Body of pancreas (tissue), 4 donors: ENCODE results near the gene GFRA1. TPM values are rescaled to one million over a fixed set of nuclear protein-coding genes. Genes with fewer than 3 reads are reported as not detected.

Experiments
- ATAC-seq: fragments of 150-250 bp; one replicate; pipeline ENCODE4 v1.9.1; 2016
- DNase-seq, 4 donors: peaks; one replicate each; pipeline ENCODE4 v3.0.0-alpha.2; 2019
- H3K27ac ChIP-seq, 4 donors: fragments of 200-600 bp; sonication (generic); 1 replicate in 3 of 4; 2 replicates in 1 of 4; pipeline versions ENCODE4 v1.5.1 to v1.6.1; 2016 to 2019; ENCODE audit warnings: mild to moderate bottlenecking in 1 of 4, mixed read lengths in 1 of 4, moderate library complexity in 1 of 4
- H3K27me3 ChIP-seq, 2 donors: fragments of 200-600 bp; sonication (generic); one replicate each; pipeline ENCODE4 v1.6.0; 2016; ENCODE audit warnings: mild to moderate bottlenecking in 1 of 2
- H3K36me3 ChIP-seq, 2 donors: fragments of 200-600 bp; sonication (generic); replicated peaks in 1 of 2; 2 replicates each; pipeline ENCODE4 v1.5.1; 2016; ENCODE audit warnings: low read depth in 2 of 2; ENCODE audit not compliant: insufficient read depth in 1 of 2
- H3K4me1 ChIP-seq: fragments of 200-600 bp; sonication (generic); one replicate; pipeline ENCODE4 v1.6.0; 2016
- H3K4me3 ChIP-seq, 2 donors: fragments of 200-600 bp; sonication (generic); 1 replicate in 1 of 2; 2 replicates in 1 of 2; pipeline ENCODE4 v1.5.1; 2016 to 2019
- H3K9me3 ChIP-seq, 3 donors: fragments of 200-600 bp; sonication (generic); 1 replicate in 2 of 3; 2 replicates in 1 of 3; pipeline ENCODE4 v1.5.1; 2016
- POLR2A ChIP-seq, 3 donors: fragments of 450-650 bp; IDR thresholded peaks; one replicate each; pipeline ENCODE4 v1.6.1; 2016; ENCODE audit warnings: antibody characterized with exemption in 3 of 3, mild to moderate bottlenecking in 2 of 3
- WGBS, 2 donors: methylation state at CpG; one replicate each; pipeline ENCODE4 v1.1.5; 2017; 5-methylcytosine and 5-hydroxymethylcytosine counted together
- intact Hi-C: fragments of 100-400 bp; cut with DNase I; formaldehyde crosslinking; loops from one replicate; pipeline ENCODE4 v1.15.1; 2023
- total RNA-seq, 2 donors: library from RNA; depleted of rRNA; stranded (reverse); fragments of >200 nt; gene quantifications; one replicate each; pipeline ENCODE4 v1.1.0, GENCODE V29; 2016
- TF ChIP-seq, protein P1 (sequence below), 7 experiments: fragments of 450-650 bp in 4 of 7; fragments of 200-600 bp in 3 of 7; sonication (generic) in 3 of 7; IDR thresholded peaks; one replicate each; pipeline ENCODE4 v1.5.1; 2016 to 2019; ENCODE audit warnings: antibody characterized with exemption in 7 of 7

GFRA1 gene
- total RNA-seq, 2 donors from 2014 or later, result 4.2 to 6.9 TPM

DNA sequence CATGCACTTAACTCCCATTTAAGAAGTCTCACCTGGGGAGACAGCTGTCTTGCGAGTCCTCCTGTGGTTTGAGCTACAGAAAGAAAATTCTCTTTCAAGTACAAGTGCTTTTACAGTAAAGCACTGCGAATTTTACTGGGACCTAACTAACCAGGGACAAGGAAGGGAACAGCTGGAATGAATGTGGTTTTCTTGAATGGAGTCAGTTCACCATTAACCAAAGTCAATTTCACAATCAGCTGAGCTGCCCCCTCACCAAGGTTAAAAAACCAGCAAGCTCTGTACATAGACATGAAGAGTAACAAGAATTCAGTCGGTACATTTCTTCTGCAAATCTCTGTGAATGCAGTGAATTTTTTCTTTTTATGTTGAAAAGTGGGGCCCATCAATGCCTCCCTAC lies 56.3 kb downstream of the GFRA1 start:
- H3K27me3 ChIP-seq, result no peaks in the 10 kb centered on the region
- H3K4me1 ChIP-seq, result no peaks in the 10 kb centered on the region
- no peak overlapping the region for H3K4me3 ChIP-seq
- intact Hi-C loops, result no loop called here
- DNase-seq (no peak), ATAC-seq (no peak)
- H3K27ac ChIP-seq, result no peak overlapping the region
- 60% methylated on average over 3 of the region's 3 CpGs for WGBS, 2 donors
- no peaks in the 10 kb centered on the region for H3K9me3 ChIP-seq
- TF ChIP-seq POLR2A (IDR thresholded peaks at IDR 0.05), result no peak
- TF ChIP-seq, protein P1, sequence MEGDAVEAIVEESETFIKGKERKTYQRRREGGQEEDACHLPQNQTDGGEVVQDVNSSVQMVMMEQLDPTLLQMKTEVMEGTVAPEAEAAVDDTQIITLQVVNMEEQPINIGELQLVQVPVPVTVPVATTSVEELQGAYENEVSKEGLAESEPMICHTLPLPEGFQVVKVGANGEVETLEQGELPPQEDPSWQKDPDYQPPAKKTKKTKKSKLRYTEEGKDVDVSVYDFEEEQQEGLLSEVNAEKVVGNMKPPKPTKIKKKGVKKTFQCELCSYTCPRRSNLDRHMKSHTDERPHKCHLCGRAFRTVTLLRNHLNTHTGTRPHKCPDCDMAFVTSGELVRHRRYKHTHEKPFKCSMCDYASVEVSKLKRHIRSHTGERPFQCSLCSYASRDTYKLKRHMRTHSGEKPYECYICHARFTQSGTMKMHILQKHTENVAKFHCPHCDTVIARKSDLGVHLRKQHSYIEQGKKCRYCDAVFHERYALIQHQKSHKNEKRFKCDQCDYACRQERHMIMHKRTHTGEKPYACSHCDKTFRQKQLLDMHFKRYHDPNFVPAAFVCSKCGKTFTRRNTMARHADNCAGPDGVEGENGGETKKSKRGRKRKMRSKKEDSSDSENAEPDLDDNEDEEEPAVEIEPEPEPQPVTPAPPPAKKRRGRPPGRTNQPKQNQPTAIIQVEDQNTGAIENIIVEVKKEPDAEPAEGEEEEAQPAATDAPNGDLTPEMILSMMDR (IDR thresholded peaks at IDR 0.05), result no peak
- no peaks in the 10 kb centered on the region for H3K36me3 ChIP-seq

DNA sequence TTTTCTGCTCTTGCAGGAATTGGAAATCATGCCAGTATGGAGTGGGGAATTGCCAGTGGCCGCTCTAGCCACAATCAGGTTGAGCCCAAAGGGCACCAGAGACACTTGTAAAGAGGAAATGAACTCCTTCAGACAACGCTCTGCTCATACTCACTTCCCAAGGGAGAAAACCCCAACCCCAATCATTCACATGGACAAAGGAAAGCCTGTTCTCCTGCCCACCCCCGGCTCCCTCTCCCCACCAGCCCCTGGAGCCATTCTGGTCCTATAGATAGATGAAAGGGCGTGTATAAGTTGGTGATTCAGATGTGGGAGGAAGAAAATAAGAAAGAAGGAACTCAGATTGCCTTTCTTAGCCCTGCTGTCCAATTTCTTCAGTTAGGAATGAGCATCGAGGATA lies 57.4 kb downstream of the GFRA1 start:
- Histone ChIP-seq H3K27me3 (no peaks in the 10 kb centered on the region), H3K36me3 (no peaks in the 10 kb centered on the region), H3K4me3 (no peak overlapping the region), H3K4me1 (no peaks in the 10 kb centered on the region), H3K27ac (no peak overlapping the region), H3K9me3 (no peaks in the 10 kb centered on the region)
- TF ChIP-seq POLR2A (IDR thresholded peaks at IDR 0.05), result no peak
- TF ChIP-seq, protein P1 (IDR thresholded peaks at IDR 0.05), result no peak
- WGBS, 2 donors, result 83 to 87% methylated on average over 4 of the region's 5 CpGs
- DNase-seq (no peak), ATAC-seq (no peak)
- intact Hi-C loops, result no loop called here

DNA sequence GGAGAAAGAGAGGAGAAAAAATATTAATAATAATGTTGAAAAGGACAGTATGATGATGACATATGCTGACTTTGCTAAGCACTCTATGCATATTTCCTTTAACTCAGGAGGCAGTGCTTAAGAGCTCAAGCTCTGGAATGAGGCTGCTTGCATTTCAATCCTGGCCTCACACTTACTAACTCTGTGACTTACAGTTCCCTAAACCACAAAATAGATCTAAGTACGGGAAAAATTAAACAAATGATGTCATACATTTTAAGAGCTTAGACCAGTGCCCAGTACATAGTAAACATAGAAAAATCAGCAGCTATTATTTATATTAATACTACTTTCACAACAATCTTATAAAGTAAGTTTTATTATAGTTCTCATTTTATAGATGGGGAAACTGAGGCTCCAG lies 61.3 kb downstream of the GFRA1 start:
- intact Hi-C loops, result no loop called here
- WGBS, 2 donors, result 20 to 35% methylated on average over 1 of the region's 1 CpG
- Histone ChIP-seq H3K4me3 (no peak overlapping the region), H3K9me3 (no peaks in the 10 kb centered on the region), H3K27ac (no peak overlapping the region), H3K4me1 (no peaks in the 10 kb centered on the region), H3K27me3 (no peaks in the 10 kb centered on the region), H3K36me3 (no peaks in the 10 kb centered on the region)
- TF ChIP-seq, protein P1 (IDR thresholded peaks at IDR 0.05), result no peak
- TF ChIP-seq POLR2A (IDR thresholded peaks at IDR 0.05), result no peak
- no peak for ATAC-seq
- no peak for DNase-seq

DNA sequence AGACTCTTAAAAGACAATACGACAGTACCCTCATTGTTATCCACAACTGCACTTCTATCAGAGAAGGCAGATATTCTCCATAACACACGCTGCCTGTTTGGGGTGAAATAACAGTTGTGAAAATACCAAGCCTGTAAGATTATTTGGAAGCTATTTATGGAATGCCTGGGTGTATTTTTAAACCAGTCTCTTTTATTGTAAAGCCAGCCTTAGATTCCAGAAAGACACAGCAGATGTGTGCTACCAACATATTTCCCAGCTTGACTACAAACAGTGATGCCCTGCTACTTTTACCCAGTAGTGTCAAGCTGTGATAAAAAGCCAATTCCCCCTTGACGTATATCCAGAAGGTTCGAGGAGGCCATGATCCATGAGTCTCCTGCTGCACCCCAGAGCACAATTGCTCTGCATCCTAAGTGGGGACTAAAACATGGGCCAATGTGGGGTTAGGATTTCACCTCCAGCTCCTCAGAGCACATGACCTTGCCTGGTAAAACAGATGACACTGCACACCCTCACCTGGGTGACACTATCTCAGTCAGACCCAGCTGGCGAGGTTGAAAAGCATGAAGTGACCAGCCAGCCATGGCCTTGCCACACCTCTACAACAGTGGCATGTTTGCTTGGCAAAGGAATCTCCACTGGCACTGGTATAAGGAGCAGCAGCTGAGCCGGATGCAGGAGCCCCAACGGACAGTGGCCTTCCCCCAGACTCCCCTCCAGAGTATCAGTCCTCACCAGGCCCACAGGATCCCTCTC lies 62.2 kb downstream of the GFRA1 start:
- intact Hi-C loops, result no loop called here
- WGBS, 2 donors, result 62 to 71% methylated on average over 5 to 7 of the region's 7 CpGs
- TF ChIP-seq, protein P1 (IDR thresholded peaks at IDR 0.05), result no peak
- TF ChIP-seq POLR2A (IDR thresholded peaks at IDR 0.05), result no peak

DNA sequence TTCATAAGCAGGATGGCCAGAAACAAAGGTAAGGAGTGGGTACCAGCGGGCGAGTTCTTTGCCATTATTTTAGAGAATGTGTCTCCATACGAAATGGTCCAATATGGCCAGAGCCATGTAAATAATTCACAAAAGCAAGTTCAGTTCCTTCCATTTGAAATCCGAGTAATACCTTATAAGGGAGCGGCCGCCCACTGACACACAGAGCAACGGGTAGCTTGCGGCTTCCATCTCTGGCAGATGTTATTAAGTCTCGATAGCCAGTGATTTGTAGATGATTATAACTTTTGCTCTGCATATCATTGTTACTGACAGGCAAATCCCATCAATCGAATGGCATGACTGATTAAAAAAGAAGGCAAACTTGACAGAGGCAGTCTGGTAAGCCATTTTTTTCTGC lies 63.2 kb downstream of the GFRA1 start:
- H3K4me1 ChIP-seq, result no peaks in the 10 kb centered on the region
- TF ChIP-seq, protein P1 (IDR thresholded peaks at IDR 0.05), result no peak
- no peak for TF ChIP-seq POLR2A (IDR thresholded peaks at IDR 0.05)
- ATAC-seq, result no peak
- no peaks in the 10 kb centered on the region for H3K9me3 ChIP-seq
- no peak overlapping the region for H3K27ac ChIP-seq
- 90 to 94% methylated on average over 10 of the region's 10 CpGs for whole genome bisulfite sequencing, 2 donors
- no peaks in the 10 kb centered on the region for H3K27me3 ChIP-seq
- DNase-seq, result no peak
- no peaks in the 10 kb centered on the region for H3K36me3 ChIP-seq
- intact Hi-C loops, result no loop called here
- H3K4me3 ChIP-seq, result no peak overlapping the region

More for the DNA sequence above, 62.2 kb downstream of the GFRA1 start:
- no peaks in the 10 kb centered on the region for H3K36me3 ChIP-seq
- H3K9me3 ChIP-seq, result no peaks in the 10 kb centered on the region
- H3K4me1 ChIP-seq, result no peaks in the 10 kb centered on the region
- ATAC-seq, result no peak
- no peak overlapping the region for H3K27ac ChIP-seq
- no peak for DNase-seq
- H3K27me3 ChIP-seq, result no peaks in the 10 kb centered on the region
- H3K4me3 ChIP-seq, result no peak overlapping the region
